ENCODE data around the gene ABHD16A.

ABHD16A gene

DNA sequence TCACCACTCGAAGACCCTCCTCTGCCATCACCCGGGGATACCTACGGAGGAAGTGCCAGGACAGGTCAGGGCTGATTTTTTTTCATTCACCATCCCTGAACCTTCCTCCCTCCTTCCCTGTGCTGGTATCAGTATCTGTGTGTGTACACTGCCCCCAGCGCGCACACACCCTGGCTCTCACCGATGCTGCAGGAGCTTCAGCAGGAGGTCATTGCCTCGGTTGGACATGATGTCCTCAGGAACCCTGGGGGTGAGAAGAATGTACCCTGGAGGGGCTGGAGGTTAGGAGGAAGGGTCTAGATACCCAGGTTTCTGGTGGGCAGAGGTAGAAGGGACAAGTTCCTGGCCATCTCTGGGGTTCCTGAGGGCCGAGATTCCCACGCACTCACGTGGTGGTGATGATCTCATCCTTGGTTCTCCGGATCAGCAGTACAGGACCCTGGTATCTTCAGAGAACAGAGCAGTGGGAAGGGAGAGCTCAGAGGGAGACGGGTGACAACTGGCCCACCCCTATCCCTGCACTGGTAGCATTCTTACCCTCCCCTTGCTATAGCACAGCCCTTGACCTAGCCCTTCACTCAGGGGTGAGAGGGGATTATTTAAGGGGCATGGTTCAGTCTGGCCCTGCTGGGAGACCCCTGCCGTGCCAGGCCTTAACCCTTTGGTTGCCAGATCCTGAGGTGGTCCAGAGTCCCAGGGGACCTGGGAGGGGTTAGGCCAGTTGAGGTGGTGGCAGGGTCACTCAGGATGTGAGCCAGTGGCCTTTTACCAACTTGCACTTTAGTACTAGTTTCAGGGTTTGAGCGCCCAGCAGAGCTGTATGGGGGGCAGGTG lies 15.0 kb downstream of the ABHD16A start:
- DNase-seq, result no peak

DNA sequence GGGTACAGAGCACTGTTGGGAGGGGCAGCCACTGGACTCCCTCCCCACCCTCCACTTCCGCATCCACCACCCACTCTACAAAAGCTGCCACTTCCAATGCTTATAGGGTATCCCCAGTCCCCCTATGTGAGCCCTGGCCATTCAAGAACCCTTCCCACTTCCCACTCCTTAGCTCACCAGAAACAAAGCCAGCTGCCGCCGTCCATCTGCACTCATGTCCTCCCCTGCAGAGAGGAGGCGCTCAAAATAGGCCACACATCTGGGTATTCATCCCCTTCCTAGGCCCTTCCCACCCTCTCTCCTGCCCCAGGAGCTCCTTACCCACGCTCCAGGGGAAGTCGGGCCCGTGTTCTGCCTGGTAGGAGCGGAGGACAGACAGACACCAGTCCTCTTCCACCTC lies 15.8 kb downstream of the ABHD16A start:
- DNase-seq, result no peak

DNA sequence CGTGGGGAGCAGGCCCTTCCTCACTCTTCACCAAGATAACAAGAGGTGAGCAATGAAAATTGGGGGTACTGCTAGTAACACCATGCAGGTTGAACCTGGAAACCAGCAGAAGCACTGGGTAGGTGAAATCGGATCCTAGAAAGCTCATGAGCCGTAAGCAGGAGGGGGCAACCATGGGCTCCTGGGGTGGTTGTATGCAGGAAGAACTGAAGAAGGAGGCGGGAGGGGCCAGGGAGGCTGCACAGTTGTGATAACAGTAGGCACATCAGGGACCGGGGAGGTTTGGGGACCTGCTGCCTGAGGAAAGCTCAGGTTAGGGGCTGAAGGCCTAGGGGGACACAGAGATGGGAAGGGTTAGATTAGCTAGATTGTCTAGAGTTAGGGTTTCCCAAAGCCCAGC lies 16.6 kb downstream of the ABHD16A start:
- no peak for DNase-seq

GRCh38 chr6:31683591-31683990 lies 19.5 kb downstream of the ABHD16A start:
- no peak for DNase-seq

DNA sequence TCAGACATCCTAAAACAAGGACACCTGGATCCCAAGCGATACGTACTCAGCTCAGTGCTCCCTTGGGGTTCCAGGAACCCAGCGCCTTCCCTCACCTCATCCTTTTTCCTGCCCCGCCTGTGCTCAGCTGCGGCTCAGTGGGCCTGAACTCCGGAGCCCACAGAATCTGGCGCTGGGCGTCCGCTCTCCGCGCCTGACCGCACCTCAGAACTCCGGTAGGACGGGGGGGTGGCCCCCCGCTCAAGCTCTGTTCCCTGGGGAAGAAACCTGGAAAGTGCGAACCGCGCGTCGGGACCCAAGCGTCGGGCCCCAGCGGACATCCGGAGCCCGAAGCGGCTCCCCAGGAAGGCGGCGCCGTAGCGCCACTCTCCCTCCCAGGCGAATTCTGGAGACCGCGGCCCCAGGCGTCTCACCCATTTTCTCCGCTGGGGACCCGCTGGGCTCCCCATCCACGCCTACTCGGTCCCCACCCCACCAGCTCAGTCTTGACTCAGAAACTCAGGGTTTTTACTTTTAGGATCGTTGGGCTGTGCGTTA lies 21.9 kb downstream of the ABHD16A start:
- no peak for DNase-seq

- DNase-seq, result peak; percentile 75
Measured at GRCh38 chr6:31680226-31681134, 22.6 kb downstream of the ABHD16A start, which contains the start of gene LY6G5C. Gene LY6G5C, minus strand, starts transcription at chr6:31681067. Its CDS starts 694 bp downstream, at chr6:31680373.

DNA sequence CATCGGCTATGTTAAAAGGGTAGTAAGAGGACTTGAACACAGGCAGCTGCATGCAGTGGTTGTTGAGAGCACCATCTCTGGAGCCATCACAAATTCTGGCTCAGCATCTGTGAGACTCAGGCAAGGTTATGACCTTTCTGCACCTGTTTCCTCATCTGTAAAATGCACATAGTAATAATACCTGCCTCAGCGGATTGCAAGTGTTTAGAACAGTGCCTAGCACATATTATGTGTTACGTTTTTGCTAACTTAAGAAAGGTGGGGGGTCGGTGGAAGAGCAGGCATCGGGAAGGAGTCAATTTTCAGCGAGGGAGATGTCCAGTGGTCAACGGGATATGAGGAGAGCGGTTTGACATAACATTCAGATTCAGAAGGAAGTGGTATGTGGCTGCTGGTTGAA lies 25.2 kb downstream of the ABHD16A start:
- DNase-seq, result no peak

DNA sequence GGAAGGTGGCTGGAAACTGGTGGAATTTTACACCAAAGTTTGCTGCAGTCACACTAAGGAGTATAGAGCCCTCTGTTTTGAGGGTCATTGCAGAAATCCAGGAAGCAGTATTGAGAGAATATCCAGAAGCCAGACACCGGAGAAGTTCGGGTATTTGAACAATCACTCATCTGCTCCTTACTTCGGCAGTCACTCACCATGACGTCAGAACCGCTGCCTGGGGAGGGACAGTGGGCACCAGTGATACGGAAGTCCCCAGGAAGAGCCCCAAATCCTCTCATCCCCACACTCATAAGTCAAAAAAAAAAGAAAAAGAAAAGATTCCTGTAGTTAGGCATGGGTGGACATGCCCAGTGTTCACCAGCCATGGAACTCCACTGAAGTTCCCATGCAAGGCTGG lies 26.2 kb downstream of the ABHD16A start:
- DNase-seq, result no peak

GRCh38 chr6:31676322-31676903 lies 26.7 kb downstream of the ABHD16A start:
- no peak for DNase-seq

DNA sequence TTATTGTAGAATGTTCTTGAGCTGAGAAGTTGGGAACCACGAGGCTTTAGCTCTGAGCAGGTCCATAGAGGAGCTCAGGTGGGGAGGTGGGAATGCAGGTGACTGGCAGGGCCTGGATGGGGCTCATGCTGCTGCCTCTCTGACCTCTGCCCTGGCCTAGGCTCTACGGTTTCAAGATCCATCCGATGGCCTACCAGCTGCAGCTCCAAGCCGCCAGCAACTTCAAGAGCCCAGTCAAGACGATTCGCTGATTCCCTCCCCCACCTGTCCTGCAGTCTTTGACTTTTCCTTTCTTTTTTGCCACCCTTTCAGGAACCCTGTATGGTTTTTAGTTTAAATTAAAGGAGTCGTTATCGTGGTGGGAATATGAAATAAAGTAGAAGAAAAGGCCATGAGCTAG lies 33.4 kb downstream of the ABHD16A start, which contains the start of gene LY6G5B:
TSS of gene LY6G5B (plus strand) at position 301 of the 400 bp plus-strand sequence. CDS start 975 bp downstream, outside the sequence.
- no peak for DNase-seq

- no peak for DNase-seq
Measured at GRCh38 chr6:31666337-31666965, 36.7 kb downstream of the ABHD16A start.

- peak; percentile 97 for DNase-seq
Measured at GRCh38 chr6:31665501-31666336, 37.4 kb downstream of the ABHD16A start, which contains the start of gene CSNK2B. Gene CSNK2B, plus strand, starts transcription at chr6:31666080. Its CDS starts 752 bp downstream, at chr6:31666832.

DNA sequence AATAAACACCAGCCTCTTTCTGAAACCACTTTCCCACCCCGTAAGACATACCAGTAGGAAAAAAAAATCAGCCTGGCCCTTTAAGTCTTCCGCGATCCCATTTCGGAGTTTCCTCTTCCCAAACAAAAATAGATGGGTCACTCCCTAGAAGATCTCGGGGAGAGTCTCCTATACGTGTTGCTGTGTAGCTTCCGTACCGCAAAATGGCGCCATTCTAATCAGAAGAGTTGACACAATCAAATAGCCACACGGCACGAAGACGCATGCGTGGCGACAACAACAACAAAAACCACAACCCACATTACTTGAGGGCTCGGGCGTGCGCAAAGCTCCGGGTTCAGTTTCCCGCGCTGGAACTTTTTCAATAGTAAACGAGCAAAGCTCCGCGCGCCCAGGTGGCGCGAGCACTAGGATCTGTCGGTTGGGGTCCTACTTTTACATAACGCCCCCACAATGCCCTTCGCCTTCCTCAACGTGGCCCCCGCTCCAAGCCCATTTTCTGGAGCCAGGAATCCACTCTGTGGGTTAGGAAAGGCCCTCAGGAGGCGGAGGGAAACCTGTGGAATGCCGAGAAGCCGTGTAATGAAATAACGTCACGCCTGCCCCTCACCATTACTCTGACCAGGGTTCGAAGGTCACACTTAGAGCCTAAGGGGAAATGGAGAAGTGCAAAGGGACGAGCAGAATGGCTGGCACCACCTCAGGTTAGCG lies 38.2 kb downstream of the ABHD16A start, which contains the start of gene GPANK1:
TSS of gene GPANK1 (minus strand) at position 208 of the 711 bp plus-strand sequence. CDS start 519 bp downstream, outside the sequence.
- DNase-seq, result peak; percentile 79

GRCh38 chr6:31663961-31664789 lies 38.9 kb downstream of the ABHD16A start:
- DNase-seq, result peak; percentile 47

- DNase-seq, result no peak
Measured at GRCh38 chr6:31663126-31663960, 39.8 kb downstream of the ABHD16A start.

DNA sequence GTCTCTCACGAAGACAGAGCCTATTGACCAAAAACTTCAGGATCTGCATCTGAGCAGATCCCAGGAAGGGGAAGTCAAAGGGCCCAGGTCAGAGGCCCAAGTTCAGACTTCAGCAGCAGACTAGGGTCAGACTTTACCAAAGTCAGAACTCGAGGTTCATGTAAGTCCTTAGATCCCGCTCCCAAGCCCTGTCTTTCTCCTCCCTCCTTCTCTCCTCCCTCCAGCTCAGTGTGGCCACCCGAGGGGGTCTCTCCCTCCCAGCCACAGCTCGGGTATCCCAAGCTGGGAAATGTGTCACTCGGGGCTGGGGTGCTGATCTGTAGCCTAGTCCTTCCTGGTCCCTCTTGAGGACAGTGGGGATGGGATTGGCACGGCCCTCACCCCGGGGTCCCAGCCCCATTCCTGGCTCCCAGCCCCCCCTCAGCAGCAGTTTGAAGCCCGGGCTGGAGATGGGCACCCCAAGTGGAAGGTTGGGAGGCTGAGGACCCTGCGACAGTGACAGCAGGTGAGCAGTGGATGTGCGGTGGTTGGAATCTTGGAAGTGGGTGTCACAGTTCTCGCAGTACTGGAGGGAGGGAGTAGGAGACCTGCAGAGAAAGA lies 40.9 kb downstream of the ABHD16A start:
- no peak for DNase-seq

GRCh38 chr6:31661262-31662123 lies 41.6 kb downstream of the ABHD16A start:
- DNase-seq, result no peak

Measured in amniotic stem cell (primary cell).